Measurements from ENCODE around the gene VAMP8. TPM values are rescaled to one million over a fixed set of nuclear protein-coding genes. Genes with fewer than 3 reads are reported as not detected.
A peak's percentile ranks its signal among the peaks of the same experiment; 100 is the strongest.

VAMP8 gene
- total RNA-seq, 1 donor from 2014 or later, result 0.52 TPM

GRCh38 chr2:85538507-85539360, 38.7 kb upstream of the VAMP8 start, which contains the start of gene MAT2A:
MAT2A (plus strand) TSS chr2:85539168; CDS start chr2:85539288, 120 bp downstream.
- no peaks in the 10 kb centered on the region for H3K9me3 ChIP-seq (ENCODE audit: low read depth)
- peaks cover 69% of the 10 kb centered on the region for H3K79me2 ChIP-seq (ENCODE audit: low read depth)

DNA sequence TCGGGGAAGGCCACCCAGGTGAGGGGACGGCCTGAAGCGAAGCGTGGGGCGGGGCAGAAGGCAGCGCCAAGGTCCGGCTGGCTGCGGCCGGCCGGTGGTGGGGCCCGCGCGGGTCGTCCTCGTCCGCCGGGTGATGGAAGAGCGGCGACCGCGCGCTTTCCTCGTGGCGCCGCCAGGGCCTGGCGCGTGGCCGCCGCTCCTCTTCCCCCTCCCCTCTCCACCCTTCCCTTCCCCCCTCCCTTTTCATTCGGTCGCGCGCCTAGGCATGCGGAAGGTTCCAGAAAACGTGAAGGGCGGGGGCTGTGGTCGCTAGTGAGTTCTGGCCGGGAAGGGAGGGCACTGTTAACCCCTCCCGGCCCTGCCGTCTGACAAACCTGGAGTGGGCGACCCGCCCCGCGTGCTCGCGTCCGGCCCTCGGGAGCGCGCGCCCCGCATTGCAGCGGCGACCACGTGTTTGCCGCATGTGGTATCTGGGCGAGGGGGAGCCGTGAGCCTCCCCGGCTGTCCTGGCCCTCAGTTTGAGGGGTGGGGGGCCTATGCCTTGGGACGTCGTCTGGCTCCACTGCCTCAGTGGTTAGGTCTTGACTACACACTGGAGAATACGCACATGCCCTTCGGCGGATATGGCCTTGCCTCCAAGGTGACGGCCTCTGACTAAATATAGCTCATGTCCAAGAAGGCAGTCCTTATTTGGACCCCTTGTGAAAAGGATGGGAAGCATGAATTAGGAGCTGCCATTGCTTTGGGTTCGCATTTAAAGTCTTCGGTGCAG, 37.8 kb upstream of the VAMP8 start:
- Histone ChIP-seq H3K36me3 (peaks cover 30% of the 10 kb centered on the region), H3K9me3 (ENCODE audit: low read depth) (no peaks in the 10 kb centered on the region), H3K79me2 (ENCODE audit: low read depth) (peaks cover 69% of the 10 kb centered on the region), H3F3A (ENCODE audit: low read depth) (peaks cover 60% of the 10 kb centered on the region), H3K4me1 (peaks cover 43% of the 10 kb centered on the region), H3K27me3 (no peaks in the 10 kb centered on the region), H3K4me3 (peak overlapping the region; percentile 72), H4K20me1 (ENCODE audit: low read depth) (peaks cover 49% of the 10 kb centered on the region), H2AFZ (replicated peaks) (no peak overlapping the region), H3K4me2 (peak overlapping the region; percentile 89), H3K9ac (peak overlapping the region; percentile 98), H3K27ac (peak overlapping the region; percentile 100)
- Mint-ChIP-seq H3K27ac (peak overlapping the region; percentile 96), H3K4me3 (peak overlapping the region; percentile 97), H3K27me3 (ENCODE audit: insufficient read depth, low read depth) (peaks cover 3% of the 10 kb centered on the region), H3K4me1 (peaks cover 62% of the 10 kb centered on the region), H3K36me3 (peaks cover 39% of the 10 kb centered on the region), H3K9me3 (no peaks in the 10 kb centered on the region)
- TF ChIP-seq CTCF (IDR thresholded peaks at IDR 0.05), result peak; percentile 4
- TF ChIP-seq EZH2phosphoT487 (IDR thresholded peaks at IDR 0.05), result no peak
- DNase-seq (ENCODE audit: low spot score), result no peak

More at GRCh38 chr2:85538507-85539360, 38.7 kb upstream of the VAMP8 start, which contains the start of gene MAT2A:
- Histone ChIP-seq H3K9ac (peak within 1 kb of the TSS; percentile 98), H3K4me1 (peaks cover 43% of the 10 kb centered on the region), H3K36me3 (peaks cover 30% of the 10 kb centered on the region), H3F3A (ENCODE audit: low read depth) (peaks cover 54% of the 10 kb centered on the region), H3K4me2 (peak within 1 kb of the TSS; percentile 89), H2AFZ (replicated peaks) (peak within 1 kb of the TSS; percentile 75), H3K27me3 (no peaks in the 10 kb centered on the region), H3K4me3 (peak within 1 kb of the TSS; percentile 72), H3K27ac (peak within 1 kb of the TSS; percentile 100), H4K20me1 (ENCODE audit: low read depth) (peaks cover 44% of the 10 kb centered on the region)
- H3K27me3 Mint-ChIP-seq (ENCODE audit: insufficient read depth, low read depth), result peaks cover 3% of the 10 kb centered on the region
- peaks cover 33% of the 10 kb centered on the region for H3K36me3 Mint-ChIP-seq
- TF ChIP-seq EZH2 (IDR thresholded peaks at IDR 0.05) (no peak), CTCF (IDR thresholded peaks at IDR 0.05) (peak; percentile 78)
- H3K9me3 Mint-ChIP-seq, result no peaks in the 10 kb centered on the region
- peak within 1 kb of the TSS; percentile 97 for H3K4me3 Mint-ChIP-seq
- H3K4me1 Mint-ChIP-seq, result peaks cover 55% of the 10 kb centered on the region
- H3K27ac Mint-ChIP-seq, result peak within 1 kb of the TSS; percentile 100
- peak; percentile 97 for DNase-seq (ENCODE audit: low spot score)

DNA sequence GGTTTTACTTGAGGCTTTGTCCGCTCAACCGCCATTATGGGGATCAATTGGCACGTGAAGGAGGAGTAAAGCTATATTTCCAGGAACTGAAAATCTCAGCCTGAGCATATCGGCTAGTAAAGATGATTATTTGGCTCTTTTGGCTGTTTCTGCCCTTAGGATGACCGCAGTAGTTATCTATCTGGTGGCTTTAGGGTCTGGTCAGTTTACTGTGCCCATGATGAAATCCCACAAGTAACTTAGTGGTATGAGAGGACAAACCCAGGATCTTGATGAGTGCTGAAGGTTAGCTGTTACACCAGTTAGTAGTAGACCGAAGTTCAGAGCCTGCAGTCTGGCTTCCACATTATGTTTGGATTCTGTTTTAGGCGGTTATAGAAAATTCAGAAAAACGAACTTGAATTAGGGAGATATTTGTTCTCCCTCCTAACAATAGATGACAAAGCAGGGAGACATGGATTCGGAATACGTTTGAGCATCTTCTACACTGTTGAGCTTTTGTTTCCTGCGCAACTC, 37.2 kb upstream of the VAMP8 start:
- Histone ChIP-seq H3F3A (ENCODE audit: low read depth) (peaks cover 67% of the 10 kb centered on the region), H3K4me1 (peaks cover 43% of the 10 kb centered on the region), H4K20me1 (ENCODE audit: low read depth) (peaks cover 55% of the 10 kb centered on the region), H3K4me2 (peak overlapping the region; percentile 89), H2AFZ (replicated peaks) (no peak overlapping the region), H3K9me3 (ENCODE audit: low read depth) (no peaks in the 10 kb centered on the region), H3K79me2 (ENCODE audit: low read depth) (peaks cover 69% of the 10 kb centered on the region), H3K27me3 (no peaks in the 10 kb centered on the region), H3K36me3 (peaks cover 30% of the 10 kb centered on the region), H3K4me3 (peak overlapping the region; percentile 72), H3K9ac (peak overlapping the region; percentile 98), H3K27ac (no peak overlapping the region)
- peaks cover 62% of the 10 kb centered on the region for H3K4me1 Mint-ChIP-seq
- H3K27ac Mint-ChIP-seq, result peak overlapping the region; percentile 3
- no peak for TF ChIP-seq EZH2phosphoT487 (IDR thresholded peaks at IDR 0.05)
- no peaks in the 10 kb centered on the region for H3K9me3 Mint-ChIP-seq
- peaks cover 3% of the 10 kb centered on the region for H3K27me3 Mint-ChIP-seq (ENCODE audit: insufficient read depth, low read depth)
- no peak for DNase-seq (ENCODE audit: low spot score)
- peak overlapping the region; percentile 97 for H3K4me3 Mint-ChIP-seq
- H3K36me3 Mint-ChIP-seq, result peaks cover 39% of the 10 kb centered on the region

All from neural progenitor cell (in vitro differentiated cells).